HTR-8/SVneo (cell line): ENCODE results near the gene DGKD.
"Not testable (repeated sequence)": the region's sequence is repeated elsewhere in the genome, so short reads cannot be mapped to it uniquely, and the experiment has no call there.

Experiments
- DNase-seq: peaks from one replicate; pipeline ENCODE4 v3.0.0; 2011; ENCODE audit warnings: low spot score, mixed read lengths; ENCODE audit not compliant: insufficient read length
- FAIRE-seq: peaks from 2 replicates; lab custom pipeline; 2011; peaks lifted over from hg19 to GRCh38; lab: Jason Lieb, UNC

The DGKD gene

GRCh38 chr2:233384015-233384414, 29.7 kb downstream of the DGKD start:
- no peak for DNase-seq
- no peak for FAIRE-seq

DNA sequence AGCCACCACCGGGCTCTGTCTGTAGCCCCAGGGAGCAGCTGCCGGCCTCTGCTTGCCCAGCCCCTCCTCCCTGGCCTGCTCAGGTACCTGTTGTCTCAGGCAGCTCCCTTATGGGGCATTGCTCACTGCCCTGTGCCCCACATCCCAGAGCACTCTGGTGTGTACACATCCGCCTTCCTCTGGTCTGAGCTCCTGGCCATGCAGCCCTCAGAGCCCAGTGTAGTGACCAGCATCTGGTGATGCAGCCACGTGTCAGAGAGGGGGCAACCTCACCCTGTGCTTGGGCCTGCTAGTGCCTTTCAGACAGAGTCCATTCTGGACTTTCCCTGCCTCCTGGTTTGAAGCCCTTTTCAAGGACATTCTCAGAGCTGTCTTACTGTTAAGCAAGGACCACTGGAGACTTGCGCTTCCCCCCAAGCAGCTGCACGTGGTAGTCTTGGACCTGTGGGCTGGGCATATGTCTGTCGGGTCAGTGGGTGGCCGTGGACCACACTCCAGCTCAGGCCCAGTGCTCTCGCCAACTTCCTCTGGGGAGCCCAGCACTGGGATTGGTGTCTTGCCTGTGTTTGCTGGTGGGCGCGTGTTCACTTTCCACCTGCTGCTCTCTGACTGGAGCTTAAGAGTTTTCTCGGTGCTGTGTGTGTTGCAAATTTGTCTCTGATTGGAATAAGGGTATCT, 30.7 kb downstream of the DGKD start:
- DNase-seq = no peak
- FAIRE-seq = no peak

DNA sequence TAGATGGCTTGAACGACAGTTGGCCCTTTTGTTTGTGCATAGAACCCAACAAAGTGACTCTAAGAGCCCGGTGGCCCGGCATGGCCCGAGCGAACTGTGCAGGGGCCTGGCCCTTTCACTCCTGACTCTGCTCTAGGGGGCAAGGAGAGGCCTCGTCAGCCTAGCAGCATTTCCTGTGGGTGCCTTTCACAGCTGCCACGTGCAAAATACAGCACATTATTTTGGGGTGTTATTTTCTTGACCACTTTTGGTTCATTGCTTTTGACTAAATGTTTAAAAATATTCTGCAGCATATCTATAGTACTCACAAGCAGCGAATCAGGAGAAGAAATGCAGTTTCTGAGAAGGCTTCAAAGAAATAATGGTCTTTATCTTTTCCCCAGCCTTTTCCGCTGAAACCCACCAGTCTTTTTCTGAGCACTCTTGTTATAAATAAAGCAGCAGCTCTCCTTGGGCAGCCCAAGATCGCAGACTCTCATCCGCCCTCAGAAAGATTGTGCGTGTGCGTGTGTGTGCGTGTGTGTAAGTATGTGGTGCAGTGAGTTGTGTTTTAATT, 31.3 kb downstream of the DGKD start:
- DNase-seq (no peak), FAIRE-seq (no peak)

DNA sequence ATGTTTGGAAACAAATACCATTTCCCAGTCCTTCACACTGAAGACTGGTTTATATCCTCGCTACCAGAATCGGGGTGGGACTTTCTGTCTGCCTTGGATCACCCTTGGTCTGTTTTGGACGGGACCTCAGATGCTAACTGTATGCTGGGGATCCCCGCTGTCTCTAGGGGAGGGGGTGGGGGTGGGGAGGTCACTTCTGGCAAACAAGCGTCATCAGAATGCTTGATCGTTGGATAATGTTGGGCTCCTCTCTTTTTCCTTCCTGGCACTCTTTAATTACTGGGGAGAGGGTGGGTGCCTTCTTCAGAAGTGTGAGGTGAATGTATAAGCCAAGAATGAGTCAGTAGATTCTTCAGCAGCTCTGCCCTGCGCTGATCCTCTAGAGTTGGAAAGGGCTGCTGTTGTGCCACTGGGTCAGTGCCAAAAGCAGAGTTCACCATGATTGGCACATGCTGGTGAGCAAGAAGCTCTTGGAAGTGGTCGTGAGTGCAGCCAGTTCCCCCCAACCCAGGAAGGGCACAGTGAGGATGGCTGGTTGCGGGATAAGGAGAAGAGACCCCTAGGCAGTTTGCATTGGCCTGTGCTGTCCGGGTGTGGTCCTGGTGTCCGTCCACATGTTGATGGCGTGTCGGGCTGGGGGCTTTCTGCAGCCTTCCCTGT, 32.2 kb downstream of the DGKD start:
- FAIRE-seq (no peak), DNase-seq (no peak)

- DNase-seq (no peak), FAIRE-seq (no peak)
These were observed 32.9 kb downstream of the DGKD start for GRCh38 chr2:233387225-233387624.

DNA sequence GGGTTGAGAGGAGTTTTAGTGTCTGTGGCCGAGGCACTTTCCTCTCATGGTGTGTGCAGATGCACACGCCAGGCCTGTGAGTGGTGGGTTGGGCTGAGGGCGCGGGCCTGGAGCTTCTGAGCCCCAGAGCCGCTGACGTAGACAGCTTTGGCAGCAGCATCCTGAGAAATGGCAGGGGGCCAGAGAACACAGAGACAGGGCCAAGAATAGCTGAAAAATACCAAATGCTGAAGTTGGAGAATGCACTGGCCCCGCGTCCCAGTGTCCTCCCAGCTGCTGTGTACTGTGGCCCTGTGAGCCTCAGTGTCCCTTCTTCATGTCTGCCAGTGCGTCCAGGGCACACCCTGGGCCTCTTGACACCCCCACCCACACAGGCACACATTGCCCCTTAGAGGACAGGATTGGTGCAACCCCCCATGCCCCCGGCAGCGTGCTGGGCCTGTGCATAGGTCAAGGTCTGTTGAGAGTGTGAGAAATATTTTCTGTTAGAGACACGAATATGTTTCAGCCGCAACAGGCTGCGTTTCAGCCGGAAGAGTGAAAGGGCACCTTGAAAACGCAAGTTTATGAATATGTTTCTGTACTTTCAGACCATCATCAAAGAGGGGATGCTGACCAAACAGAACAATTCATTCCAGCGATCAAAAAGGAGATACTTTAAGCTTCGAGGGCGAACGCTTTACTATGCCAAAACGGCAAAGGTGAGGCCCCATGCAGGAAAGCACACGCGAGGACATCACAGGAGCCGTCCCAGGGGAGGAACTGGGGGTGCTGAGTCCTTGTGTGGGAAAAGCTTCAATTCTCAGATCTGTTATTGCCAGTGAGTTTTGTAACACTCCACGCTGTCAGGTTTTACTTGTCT, 33.6 kb downstream of the DGKD start:
- DNase-seq = no peak
- peak; percentile 23 for FAIRE-seq

GRCh38 chr2:233389601-233390125, 35.4 kb downstream of the DGKD start:
- DNase-seq = no peak
- no peak for FAIRE-seq

- FAIRE-seq = no peak
These were observed 41.4 kb downstream of the DGKD start for GRCh38 chr2:233395687-233396086.

DNA sequence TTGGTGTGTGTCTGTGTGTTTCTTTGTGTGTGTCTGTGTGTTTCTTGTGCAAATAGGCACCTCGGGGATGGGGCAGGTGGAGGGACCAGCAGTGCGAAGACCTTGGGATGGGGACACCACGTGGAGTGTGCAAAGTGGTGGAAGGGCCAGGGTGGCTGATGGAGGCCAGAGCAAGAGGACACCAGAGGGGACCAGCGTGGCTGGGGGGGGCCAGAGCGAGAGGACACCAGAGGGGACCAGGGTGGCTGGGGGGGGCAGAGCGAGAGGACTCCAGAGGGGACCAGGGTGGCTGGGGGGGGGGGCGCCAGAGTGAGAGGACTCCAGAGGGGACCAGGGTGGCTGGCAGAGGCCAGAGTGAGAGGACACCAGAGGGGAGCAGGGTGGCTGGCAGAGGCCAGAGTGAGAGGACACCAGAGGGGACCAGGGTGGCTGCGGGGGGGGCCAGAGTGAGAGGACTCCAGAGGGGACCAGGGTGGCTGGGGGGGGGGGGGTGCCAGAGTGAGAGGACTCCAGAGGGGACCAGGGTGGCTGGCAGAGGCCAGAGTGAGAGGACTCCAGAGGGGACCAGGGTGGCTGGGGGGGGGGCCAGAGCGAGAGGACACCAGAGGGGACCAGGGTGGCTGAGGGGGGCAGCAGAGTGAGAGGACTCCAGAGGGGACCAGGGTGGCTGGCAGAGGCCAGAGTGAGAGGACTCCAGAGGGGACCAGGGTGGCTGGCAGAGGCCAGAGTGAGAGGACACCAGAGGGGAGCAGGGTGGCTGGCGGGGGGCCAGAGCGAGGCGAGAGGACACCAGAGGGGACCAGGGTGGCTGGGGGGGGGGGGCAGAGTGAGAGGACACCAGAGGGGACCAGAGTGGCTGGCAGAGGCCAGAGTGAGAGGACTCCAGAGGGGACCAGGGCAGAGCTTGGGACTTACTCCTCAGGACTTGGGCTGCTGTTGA, 42.7 kb downstream of the DGKD start:
- not testable (repeated sequence) for DNase-seq, FAIRE-seq

More at GRCh38 chr2:233395687-233396086, 41.4 kb downstream of the DGKD start:
- DNase-seq = no peak

GRCh38 chr2:233399306-233400225, 45.3 kb downstream of the DGKD start:
- FAIRE-seq = no peak
- DNase-seq = no peak

DNA sequence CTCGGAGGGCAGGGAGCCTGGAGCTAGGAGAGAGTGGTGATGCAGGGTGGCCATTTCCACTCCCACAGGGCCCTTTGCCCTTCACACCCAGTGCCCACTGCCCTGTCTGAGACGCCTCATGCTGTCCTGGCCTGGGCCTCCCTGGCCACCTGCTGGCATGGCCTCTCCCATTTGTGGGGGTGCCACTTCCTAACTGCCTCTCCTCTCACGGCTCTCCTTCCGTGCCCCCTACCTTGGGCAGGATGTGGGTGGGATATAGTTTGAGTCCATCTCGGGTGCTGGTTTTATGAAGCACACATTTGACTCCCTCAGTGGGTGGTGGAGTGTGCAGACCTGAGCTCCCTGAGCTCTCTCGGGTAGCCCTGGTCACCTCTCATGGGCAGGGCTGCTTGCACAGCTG, 46.0 kb downstream of the DGKD start:
- no peak for DNase-seq
- FAIRE-seq = no peak

DNA sequence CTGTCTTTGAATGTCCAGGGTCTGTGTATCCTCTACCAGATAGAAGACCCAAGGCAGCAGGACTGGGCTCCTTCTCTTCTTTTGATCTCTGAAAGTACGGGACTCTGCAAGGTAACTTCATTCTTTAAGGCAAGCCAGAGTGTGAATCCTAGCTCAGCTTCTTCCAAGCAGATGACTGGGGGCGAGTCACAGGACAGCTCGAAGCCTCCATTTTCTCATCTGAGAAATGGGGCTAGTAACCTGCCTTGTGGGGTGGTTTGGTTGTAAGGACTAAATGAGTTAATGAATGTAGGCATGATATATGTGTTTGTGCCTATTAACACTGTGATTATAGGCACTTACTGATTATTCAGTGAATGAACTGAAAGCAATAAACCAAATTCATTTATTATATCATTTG, 46.7 kb downstream of the DGKD start:
- no peak for FAIRE-seq
- DNase-seq = no peak

GRCh38 chr2:233402346-233402745, 48.1 kb downstream of the DGKD start:
- FAIRE-seq = no peak
- DNase-seq = no peak

DNA sequence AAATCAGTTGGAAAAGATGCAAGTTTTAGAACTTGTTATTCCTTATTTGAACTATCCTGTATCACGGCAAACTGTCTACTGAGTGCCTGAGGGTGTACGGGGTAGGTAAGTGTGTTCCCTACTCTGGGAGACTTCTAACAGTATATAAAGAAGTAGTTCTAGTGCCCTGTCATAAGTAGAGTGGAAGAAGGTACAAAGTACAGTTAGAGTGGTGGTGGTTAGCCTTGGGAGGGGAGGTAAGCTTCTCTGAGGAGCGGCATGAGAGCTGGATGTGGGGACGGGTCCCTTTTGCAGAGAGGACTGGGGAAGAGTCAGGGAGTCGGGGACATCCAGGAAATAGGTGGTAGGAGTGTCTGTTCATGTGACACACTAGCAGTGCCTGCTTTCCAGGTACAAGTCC, 48.5 kb downstream of the DGKD start:
- no peak for FAIRE-seq
- no peak for DNase-seq

- DNase-seq (peak; percentile 48), FAIRE-seq (no peak)
These were observed 49.9 kb downstream of the DGKD start for GRCh38 chr2:233404222-233404621.

DNA sequence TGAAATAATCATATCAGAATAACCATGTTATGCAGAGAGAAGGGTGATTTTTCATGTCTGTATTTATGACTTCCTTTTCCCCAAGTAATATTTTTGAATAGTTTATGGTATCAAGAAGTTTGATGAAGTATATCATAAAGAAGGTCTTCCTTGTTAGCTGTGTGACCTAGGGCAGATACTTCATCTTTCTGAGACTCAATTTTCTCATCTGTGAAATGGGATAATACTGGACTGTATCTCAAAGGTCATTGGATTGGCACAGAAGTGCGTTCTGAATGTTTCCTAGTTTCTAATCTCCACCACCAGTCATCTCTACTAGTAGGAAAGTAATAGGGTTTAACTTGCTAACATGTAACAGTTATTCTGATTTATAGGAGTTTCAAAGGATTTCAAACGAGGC, 52.6 kb downstream of the DGKD start:
- FAIRE-seq (no peak), DNase-seq (no peak)

DNA sequence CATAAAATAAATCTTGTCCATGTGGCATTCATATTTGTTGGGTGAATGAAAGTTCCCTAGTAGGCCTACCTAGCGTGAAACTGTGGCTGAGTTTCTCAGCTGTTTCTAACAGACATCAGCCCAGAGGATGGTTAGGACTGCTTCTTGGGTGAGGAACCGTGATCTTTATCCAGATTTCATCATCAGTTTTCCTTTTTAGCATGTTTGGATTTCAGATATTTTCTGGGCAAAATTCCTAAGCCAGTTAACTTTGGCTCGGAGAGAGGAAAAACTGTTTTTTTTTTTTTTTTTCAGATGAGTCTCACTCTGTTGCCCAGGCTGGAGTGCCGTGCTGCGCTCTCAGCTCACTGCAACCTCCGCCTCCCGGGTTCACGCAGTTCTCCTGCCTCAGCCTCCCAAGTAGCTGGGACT, 53.5 kb downstream of the DGKD start:
- FAIRE-seq = no peak
- no peak for DNase-seq
